ENCODE data around the gene TMEM234. TPM values are rescaled to one million over a fixed set of nuclear protein-coding genes. Genes with fewer than 3 reads are reported as not detected.

The TMEM234 gene
- total and polyA plus RNA-seq, 10 of the 15 experiments (the other 5 are each of a cell fraction or from before 2014, with no cell fraction given) = 2.9 to 10.9 (median 6.4) TPM

DNA sequence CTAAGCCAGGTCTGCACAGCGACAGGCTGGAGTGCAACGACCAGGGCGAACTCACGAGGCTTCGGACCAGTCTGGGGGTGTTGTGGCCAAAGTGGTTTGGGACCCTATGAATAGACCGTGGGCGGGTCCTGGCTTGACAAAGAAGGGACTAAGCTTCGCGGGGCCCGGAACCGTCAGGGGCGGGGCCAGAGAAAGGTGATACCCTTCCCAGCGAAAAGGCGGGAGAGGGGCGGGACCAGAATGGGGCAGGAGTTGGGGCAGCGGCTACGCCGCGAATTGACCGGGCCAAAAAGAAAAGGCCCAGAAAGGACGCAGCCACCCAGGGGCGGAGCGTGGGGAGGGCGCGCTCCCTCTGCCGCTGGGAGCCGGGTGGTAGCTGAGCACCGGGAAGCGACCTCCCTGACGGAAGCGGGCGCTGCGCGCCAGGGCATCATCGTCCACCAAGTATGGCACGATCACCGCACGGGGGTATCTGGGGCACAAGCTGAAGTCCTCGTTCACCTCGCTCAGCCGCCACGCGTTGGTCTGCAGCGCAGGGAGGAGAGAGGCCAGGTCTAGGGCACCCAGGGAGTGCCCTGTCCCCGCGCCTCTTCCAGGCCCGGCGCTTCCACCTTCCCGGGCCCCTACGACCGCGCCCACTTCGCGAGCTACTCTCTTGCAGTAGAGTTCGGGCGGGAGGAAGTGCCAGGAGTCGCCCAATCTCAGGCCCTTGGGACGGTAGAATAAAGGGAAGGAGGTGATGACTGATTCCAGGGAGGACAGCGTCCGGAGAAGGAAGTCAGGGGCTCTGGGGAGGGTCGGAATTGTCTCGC, 18.2 kb upstream of the TMEM234 start (continued):
- TF ChIP-seq, protein P1, sequence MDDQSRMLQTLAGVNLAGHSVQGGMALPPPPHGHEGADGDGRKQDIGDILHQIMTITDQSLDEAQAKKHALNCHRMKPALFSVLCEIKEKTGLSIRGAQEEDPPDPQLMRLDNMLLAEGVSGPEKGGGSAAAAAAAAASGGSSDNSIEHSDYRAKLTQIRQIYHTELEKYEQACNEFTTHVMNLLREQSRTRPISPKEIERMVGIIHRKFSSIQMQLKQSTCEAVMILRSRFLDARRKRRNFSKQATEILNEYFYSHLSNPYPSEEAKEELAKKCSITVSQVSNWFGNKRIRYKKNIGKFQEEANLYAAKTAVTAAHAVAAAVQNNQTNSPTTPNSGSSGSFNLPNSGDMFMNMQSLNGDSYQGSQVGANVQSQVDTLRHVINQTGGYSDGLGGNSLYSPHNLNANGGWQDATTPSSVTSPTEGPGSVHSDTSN (IDR thresholded peaks at IDR 0.05; ENCODE audit: insufficient replicate concordance, low read depth, low read length) = no peak
- no peak for TF ChIP-seq JUNB (IDR thresholded peaks at IDR 0.05)
- no peak for TF ChIP-seq TAF1 (IDR thresholded peaks at IDR 0.05; ENCODE audit: borderline replicate concordance, low read depth, low read length)
- TF ChIP-seq RFX5 (IDR thresholded peaks at IDR 0.05; ENCODE audit: low read depth, low read length) = no peak
- TF ChIP-seq BCL11A (IDR thresholded peaks at IDR 0.05; ENCODE audit: low read depth, low read length) = no peak
- no peak for TF ChIP-seq POU2F2 (IDR thresholded peaks at IDR 0.05; ENCODE audit: borderline replicate concordance, low read depth, low read length)
- TF ChIP-seq RAD21 (IDR thresholded peaks at IDR 0.05; ENCODE audit: insufficient read depth, low read depth, low read length) = no peak
- TF ChIP-seq, protein P2, sequence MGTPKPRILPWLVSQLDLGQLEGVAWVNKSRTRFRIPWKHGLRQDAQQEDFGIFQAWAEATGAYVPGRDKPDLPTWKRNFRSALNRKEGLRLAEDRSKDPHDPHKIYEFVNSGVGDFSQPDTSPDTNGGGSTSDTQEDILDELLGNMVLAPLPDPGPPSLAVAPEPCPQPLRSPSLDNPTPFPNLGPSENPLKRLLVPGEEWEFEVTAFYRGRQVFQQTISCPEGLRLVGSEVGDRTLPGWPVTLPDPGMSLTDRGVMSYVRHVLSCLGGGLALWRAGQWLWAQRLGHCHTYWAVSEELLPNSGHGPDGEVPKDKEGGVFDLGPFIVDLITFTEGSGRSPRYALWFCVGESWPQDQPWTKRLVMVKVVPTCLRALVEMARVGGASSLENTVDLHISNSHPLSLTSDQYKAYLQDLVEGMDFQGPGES (IDR thresholded peaks at IDR 0.05) = no peak
- TF ChIP-seq SMC3 (IDR thresholded peaks at IDR 0.05; ENCODE audit: borderline replicate concordance, low read length) = peak; percentile 10; the same call in 1 of the 2 replicates
- peak; percentile 16; the same call in 1 of the 2 replicates for TF ChIP-seq LARP7 (IDR thresholded peaks at IDR 0.05)
- no peak for TF ChIP-seq STAT1 (conservative IDR thresholded peaks at IDR 0.05)
- TF ChIP-seq NRF1 (conservative IDR thresholded peaks at IDR 0.05; ENCODE audit: low read depth, low read length) = no peak
- no peak for TF ChIP-seq RB1 (IDR thresholded peaks at IDR 0.05; ENCODE audit: borderline replicate concordance)
- peak in 1 of 2 experiments; percentile 14; a peak in 1 of 4 replicates for TF ChIP-seq IKZF2 (IDR thresholded peaks at IDR 0.05)
- TF ChIP-seq SMAD1 (IDR thresholded peaks at IDR 0.05; ENCODE audit: low read depth, partially characterized antibody) = no peak
- no peak for TF ChIP-seq RCOR1 (conservative IDR thresholded peaks at IDR 0.05; ENCODE audit: low read depth, low read length)
- 0 out of 2 replicates have a peak, but pooled peaks have one; percentile 23 for TF ChIP-seq DPF2 (IDR thresholded peaks at IDR 0.05)

All from GM12878 (cell line).